ENCODE results near the gene ICE2.

Gene ICE2

DNA sequence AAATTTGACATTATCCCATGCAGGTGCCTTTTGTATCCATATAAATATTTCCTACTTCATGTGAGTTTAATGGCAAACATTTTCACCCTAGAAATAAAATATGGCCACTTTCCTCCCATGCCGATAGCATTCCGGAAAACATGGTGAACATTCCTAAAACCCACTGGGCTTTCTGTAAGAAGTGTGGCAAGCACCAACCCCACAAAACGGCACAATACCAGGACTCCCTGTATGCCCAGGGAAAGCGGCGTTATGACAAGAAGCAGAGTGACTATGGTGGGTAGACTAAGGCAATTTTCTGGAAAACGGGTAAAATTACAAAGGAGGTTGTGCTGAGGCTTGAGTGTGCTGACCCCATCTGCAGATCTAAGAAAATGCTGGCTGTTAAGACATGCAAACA, 88.7 kb downstream of the ICE2 start:
- DNase-seq (ENCODE audit: low read depth): no peak

DNA sequence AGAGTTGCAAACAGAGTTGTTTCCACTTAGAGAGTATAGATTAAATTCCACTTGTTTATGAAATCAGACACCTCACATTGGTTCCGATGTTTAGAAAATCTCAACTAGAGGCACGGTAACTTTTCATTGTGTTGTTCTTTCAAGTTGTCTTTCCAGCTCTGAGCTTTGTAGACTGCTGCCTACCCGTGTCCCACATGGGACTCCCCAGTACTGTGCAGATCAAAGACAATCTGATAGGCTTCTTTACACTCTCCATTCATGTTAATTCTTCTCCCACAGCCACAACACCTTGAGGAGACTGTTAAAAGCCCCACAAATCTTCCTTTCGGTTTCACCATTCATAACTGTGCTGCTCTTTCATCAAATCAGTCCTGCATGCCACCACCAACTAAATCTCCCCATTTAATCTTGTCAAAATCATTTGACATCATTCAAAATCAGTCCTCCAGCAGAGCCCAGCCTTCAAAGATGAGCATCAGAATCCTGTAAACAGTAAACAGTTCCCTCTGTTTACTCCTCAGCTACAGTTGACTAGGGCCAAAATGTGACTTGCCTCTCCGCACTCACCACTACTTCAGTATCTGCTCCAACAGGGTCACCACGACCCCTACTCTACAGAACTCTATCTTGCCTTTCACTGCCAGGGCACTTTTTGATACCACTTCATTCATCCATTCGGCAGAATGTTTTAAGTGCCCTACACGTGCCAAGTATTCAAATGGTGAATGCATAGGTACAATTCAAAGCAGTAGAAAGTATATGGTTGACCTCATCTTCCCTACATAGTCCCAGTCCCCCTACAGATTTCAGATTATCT, 89.5 kb downstream of the ICE2 start:
- DNase-seq (ENCODE audit: low read depth): no peak

DNA sequence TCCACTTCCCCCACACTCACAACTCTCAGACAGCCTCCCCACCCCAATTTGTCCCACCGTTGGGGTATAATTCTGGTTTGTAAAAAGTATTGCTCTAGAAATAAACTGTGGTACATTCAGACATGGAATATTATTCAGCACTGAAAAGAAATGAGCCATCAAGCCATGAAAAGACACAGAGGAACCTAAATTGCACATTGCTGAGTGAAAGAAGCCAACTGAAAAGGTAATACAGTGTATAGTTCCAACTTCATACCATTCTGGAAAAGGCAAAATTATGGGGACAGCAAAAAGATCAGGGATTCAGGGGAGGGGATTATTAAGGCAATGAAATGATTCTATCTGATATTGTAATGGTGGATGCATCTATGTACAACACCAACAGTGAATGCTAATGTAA, 91.6 kb downstream of the ICE2 start:
- DNase-seq (ENCODE audit: low read depth): no peak

DNA sequence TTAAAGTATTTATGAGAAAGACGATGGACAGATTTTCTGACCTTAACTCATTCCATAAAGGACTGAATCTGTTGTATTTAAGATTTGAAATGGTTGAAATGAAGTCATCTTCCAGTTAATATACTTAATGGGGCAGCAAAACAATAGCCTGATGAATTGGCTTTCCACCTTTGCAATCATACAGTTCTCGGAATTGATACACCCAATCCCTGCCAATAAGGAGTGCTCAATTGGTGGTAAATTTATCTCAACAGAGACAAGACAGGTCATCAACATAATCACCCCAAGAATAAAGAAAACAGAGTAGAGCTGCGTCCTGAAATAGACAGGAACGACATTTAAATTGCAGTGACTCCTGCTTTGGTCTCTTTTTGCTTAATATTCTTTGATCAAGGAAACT, 92.3 kb downstream of the ICE2 start:
- DNase-seq (ENCODE audit: low read depth): no peak

DNA sequence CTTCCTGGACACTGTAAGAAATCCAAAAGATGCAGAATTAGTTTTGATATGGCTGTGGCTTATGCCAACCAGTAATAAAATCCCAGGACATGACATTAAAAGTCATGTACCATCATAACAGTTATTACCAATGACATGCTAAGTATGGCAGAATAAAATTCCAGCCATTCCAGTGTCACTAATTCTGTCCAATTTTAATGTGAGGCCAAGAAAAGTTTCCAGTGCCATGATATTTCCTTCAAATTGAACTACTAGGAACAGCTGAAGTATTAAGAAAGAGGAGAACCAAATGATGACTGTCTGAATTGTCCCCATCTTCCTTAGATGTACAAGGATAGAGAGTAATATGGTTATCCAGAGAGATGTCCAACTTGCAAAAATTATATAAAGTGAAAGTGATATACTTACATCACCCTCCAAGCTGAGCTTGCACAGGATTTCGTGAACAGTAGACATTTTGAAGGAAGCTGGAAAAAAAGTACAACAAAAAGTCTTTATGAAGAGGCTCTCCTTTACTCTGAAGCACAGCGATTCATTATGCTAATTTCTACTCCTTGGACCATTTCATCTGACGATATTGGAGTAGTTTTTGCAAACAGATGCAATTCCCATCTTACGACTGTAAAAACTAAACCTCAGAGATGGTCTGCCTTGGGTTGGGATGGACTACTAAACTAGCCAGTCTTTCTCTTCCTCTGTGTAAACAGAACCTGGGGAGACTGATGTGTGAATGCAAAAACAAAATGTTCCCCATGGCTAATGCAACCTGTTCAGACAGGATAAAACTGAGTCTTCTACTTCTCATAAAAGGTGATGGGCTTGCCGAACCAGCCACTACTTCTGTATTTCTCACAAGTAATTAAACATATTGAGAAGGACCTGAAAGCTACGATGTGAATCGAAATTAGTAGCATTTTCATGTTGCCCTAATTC, 93.1 kb downstream of the ICE2 start:
- DNase-seq (ENCODE audit: low read depth): no peak

DNA sequence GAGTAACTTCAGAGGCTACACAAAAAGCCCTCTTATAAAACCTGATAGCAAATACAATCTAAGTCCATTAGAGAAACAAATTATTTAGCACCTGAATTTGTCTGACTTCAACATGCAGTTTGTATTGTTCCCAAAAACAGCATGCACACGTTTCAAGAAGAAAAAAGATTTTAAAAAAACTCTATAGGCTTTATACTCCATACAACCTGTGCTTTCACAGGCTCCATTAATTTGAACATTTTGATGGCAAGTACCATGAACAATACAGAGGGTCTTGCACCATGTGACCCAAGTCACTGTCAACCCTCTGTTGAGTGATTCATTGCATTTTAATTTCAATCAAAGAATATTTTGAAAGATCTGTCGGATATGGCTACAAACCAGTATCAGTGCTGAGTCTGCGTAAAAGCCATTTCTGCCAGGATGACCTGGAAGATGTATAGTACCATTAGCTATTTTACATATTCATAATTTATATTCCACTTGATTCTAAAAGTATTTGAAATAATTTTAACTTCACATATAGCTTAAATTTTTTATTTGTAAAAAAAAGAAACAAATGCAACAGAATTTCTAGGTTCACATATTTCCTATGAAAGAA, 94.3 kb downstream of the ICE2 start:
- DNase-seq (ENCODE audit: low read depth): no peak

DNA sequence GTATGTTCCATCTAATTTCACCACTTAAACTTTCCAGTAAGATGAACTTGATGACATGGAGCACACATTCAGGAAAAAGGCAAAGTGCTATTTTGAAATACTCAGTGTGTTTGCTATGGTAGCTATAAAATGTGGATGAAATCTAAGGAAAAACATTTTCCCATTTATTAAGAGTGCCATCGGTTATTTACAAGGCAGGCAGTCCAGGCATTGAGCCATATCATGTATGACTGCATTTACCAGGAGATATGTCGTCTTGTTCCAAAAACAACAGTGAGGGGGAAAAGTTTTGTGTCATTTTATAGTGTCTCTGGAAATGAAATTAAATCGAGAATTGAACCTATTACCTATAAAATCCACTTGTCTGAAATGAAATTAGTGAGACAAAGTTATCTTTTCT, 94.9 kb downstream of the ICE2 start:
- DNase-seq (ENCODE audit: low read depth): no peak

DNA sequence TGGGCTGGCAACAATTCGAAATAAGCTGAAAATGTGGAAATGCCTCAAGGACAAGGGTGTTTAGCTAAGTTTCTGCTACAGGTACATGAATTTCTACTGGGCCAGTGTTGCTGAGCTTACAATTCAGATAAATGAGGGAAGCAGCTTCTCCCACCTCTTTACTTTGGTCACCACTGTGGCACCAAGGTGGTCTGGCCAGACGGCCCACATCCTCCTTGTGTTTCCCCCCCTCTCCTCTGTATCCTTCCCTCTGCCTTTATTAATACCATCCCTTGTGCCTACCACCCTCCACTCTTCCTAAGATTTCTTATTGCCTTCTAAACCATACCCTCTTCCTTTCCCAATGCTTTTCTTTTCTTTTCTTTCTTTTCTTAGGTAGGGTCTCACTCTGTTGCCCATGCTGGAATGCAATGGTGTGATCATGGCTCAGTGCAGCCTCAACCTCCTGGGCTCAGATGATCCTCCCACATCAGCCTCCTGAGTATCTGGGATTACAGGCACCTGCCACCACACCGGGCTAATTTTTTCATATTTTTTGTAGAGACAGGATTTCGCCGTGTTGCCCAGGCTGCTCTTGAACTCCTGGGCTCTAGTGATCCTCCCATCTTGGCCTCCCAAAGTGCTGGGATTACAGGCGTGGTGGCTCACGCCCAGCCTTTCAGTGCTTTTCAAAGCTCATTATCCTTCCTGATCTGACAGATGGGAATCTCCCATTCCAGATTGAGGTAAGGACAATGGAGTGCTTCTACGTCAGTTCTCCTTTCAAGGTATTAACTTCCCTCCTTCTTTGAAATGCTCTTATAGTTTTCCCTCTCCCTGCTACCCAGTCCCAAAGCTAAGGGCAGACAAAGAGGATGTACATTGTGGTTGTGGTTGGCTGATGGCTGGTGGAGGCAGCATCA, 95.9 kb downstream of the ICE2 start:
- no peak for DNase-seq (ENCODE audit: low read depth)

DNA sequence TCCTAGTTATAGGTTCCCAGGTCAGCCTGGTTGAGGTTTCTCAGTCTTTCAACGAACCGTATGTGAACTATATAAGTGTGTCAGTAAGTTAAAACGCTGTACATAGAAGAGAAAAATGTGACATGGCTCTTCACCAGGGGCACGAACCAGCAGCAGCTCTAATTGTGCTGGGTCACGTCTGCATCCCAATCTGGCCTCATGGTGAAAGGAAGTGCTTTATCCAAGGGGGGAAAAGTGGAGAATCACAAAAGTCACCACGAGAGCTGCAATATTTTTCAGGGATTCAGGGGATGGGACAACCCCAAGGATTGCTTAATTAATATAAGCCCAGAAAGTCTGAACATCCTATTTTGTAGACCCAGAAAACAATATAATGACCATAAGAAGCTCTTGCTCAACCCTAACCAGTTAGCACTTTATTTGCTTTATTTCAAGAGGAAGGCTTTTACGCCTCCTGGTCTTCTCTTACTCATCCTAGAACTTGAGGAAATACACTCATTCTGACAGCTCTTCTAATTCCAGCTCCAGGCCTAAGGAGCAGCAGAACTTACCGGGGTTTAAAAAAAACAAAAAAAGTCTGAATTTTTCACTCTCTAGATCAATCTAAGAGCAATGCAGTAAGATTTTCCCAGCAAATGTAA, 97.7 kb downstream of the ICE2 start:
- no peak for DNase-seq (ENCODE audit: low read depth)

DNA sequence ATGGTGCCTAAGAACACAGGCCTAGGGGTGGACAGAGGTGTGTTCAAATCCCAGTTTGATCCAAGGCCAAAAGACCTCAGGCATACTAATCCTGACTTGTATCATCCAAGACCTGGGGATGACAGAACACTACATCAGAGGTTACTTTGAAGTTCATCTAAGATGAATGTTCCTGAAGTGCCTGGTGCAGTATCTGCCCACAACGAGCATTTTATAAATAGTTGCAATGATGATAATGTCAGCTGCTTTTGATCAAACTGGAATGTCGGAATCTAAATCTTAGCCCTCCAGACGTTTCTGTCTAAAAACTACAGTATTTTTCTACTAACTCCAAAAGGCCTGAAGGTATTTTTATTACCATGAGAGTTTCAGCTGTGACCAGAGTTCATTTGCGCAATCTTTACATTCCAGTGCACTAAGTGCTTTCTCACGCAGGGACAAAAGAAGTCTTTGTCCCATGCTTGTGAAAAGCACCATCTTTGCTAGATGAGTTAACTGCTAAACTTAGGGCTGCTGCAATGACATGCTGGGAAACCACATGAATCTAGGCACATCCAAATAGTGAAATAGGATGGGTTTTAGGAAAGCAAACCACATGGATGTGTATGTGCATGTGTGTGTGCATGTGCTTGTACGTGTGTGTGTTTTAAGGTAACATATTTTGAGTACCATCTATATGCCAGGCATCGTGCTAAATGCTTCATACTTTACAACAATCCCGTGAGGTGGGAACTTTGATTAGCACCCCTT, 99.2 kb downstream of the ICE2 start:
- DNase-seq (ENCODE audit: low read depth): no peak

DNA sequence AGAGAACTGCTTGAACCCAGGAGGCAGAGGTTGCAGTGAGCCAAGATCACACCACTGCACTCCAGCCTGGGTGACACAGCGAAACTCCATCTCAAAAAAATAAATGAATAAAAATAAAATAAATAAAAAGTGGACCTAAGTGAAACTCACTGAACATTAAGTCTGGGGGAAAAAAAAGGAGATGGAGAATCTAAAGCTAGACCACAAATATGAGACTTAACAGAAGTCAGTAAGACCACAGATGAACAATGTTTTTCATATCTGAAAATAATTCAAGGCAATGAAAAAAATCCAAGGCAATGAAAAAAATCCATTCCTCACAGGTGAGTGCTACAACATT, 99.8 kb downstream of the ICE2 start:
- DNase-seq (ENCODE audit: low read depth): no peak

DNA sequence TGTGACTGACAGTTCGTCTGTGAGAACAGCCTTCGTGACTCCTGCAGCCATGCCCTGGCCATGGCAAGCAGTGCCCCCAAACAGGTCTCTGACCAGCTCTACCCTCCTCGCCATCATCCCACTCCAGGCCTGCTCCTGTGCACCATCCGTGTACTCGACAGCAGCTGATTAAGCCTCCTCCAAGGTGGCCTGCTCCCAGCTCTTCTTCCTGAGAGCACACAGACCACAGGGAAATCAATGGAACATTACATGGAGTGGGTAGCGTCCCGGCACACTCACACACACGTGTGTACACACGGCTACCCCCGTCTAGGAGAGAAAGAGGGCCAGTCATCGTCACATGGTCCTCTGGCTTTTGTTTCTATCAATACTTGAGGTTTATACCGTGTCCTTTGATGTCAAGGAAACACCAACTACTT, 102.3 kb downstream of the ICE2 start:
- no peak for DNase-seq (ENCODE audit: low read depth)

DNA sequence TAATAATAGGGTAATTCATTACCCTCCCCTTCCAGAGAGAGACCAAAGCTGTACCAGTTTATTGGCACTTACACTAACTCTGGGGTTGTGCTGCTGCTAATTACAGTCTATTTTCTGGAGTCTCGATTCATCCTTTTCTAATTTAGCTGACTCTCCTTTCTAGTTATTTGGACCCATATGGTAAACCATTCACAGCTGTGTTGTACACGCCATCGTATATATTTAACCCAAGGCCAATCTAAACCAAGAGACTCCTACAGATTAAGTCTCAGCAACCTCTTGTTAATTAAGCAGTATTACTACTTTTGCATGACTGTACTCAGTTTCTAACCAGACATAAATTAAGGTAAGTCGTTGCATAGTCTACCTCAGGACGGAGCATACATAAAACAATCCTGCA, 103.6 kb downstream of the ICE2 start:
- DNase-seq (ENCODE audit: low read depth): no peak

DNA sequence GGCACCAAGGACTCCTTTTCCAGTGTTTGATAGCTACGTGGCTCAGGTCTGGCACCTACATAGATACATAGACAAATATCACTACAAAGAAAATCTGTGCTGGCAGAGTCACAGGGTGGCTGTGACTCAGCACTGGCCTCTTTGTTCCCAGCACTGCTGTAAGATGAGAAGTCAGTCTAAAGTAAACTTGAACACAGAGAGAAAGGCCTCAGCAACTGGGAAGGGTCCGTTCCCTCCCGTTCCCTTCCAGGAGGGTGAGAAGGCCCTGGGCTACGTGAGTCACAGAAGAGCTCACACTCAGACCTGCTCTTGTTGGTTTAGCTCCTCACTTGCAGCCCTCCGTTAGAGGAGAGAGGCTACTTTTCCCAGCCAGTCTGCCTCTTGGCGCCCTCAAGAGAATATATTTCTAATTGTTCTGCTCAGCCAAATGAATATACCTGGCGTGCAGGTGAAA, 104.3 kb downstream of the ICE2 start:
- DNase-seq (ENCODE audit: low read depth): no peak

DNA sequence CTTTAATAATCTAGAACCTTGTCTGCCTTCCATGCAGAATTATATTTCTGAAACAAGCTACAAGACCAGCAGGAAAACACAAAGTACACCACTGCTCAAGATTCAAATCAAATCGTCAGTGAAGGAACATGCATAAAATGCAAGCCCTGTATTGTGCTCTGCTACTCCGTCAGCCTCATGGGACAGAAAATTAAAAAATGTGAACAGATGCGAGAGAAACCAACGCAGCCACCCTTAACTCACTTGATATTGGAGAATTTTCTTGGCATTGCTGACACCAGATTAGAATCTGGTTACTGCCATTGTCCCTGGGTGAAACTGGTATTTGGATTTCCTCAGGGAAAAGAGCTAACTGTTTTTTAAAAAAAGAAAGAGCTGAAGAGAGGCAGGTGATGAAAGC, 104.7 kb downstream of the ICE2 start:
- DNase-seq (ENCODE audit: low read depth): no peak

DNA sequence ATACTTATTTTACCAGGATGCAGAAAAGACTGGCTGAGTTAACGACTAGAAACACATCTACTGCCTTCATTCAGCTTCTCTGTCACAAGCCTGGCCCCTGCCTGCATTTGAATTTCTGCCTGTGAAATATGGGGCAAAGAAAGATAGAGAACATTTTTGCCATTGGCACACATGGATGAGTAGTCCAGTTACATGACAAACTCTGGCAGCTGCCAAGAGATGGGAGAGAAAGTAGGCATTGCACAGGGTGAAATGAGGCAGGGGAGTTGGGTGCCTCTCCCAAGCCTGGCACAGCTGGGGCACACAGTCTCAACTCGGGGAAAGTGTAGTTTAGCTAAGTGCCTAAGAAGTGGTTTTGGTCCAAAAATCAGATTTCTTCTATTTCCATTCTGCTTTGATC, 105.2 kb downstream of the ICE2 start:
- DNase-seq (ENCODE audit: low read depth): no peak

DNA sequence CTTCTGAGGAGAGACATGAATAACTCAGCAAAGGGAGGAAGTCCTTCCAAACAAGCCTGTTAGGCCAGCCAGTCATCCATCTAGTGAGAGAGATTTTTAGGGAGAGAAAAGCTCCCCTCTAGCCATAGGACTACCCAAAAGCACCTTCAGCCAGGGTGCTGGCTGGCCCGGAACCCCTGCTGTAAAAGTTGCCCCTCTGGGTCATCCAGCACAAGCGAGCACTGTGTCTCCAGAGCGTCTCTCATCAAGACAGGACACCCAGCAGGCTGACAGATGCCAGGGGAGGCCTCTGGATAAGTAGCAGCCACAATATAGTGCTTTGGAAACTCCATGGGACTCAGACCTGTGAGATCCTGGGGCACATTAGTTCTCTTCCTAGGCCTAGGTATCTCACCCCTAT, 105.6 kb downstream of the ICE2 start:
- no peak for DNase-seq (ENCODE audit: low read depth)

DNA sequence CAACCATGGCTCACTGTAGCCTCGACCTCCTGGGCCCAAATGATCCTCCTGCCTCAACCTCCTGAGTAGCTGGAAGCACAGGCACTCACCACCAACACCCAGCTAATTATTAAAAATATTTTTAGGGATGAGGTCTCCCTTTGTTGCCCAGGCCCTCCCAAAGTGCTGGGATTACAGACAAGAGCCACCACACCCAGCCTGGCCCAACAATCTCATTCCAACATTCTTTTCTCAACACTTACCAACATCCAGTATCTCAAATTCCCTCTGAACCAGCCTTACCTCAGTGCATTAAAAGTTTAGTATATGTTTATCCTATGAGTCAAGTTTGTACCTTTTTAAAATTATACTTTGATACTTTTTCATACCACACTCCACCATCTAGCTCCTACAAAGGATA, 106.2 kb downstream of the ICE2 start:
- no peak for DNase-seq (ENCODE audit: low read depth)

DNA sequence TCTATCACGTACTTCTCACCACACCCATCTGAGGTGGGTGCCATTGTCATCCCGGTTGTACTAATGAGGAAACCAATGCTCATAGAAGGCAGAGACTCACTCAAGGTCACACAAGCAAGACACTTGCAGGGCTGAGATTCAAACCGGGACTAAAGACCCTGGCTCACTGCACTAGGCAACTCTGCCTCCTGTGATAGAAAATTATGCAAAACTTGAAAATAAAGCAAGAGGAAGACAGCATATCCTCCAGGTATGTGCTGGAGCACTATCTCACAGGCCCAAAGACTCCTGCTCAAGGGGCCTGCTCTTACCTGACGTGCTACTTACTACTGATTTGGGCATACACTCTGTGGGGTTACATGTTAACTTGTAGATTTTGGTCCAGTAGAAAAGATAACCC, 106.7 kb downstream of the ICE2 start:
- DNase-seq (ENCODE audit: low read depth): no peak

DNA sequence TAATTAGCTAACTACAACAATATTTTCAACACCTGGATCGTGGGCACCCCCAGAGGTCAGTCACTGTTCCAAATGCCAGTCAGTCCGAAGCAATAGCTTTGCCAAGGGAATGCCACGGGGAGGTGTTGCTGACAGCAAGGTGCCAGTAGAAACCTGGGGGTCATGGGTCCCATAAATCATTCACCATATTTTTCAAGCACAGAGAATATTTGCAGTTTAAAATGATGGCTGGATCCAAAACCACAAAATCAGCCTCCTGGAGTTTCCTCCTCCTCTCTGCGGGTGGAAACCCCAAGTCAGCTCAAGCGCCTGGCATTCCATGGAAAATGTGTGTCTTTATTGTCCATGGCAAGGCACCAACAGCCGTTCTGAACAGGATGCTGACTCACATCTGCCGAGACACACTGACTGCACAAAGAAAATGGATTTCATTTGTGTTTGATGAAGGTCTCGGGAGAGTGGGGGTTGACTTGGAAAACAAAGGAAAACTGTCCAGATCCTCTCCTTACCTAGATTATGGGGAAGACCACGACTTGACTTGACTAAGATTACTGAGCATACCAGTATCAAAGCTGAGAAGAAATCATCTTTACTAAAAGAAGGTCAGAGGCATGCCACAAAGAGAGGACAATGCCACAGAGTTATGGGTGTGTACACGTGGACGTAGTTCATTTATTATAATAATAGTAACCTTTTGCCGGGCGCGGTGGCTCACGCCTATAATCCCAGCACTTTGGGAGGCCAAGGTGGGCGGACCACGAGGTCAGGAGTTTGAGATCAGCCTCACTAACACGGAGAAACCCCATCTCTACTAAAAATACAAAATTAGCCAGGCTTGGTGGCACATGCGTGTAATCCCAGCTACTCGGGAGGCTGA, 107.5 kb downstream of the ICE2 start:
- no peak for DNase-seq (ENCODE audit: low read depth)

Data from T-helper 22 cell (primary cell).